Right lobe of liver (tissue), 6 donors: ENCODE data around the gene CLOCK. TPM values are rescaled to one million over a fixed set of nuclear protein-coding genes. Genes with fewer than 3 reads are reported as not detected.
A peak's percentile ranks its signal among the peaks of the same experiment; 100 is the strongest.

Experiments used
- ATAC-seq, 4 donors: fragments of 200-7000 bp; cut with Tn5 transposase; one replicate each; pipeline ENCODE4 v1.9.1; 2020; ENCODE audit warnings: mild to moderate bottlenecking in 4 of 4, moderate library complexity in 4 of 4
- DNase-seq, 3 donors: peaks; one replicate each; pipeline ENCODE4 v3.0.0-alpha.2; 2020
- H3K27ac ChIP-seq, 3 donors: fragments of 200-600 bp; one replicate each; pipeline ENCODE4 v1.8.0; 2022
- H3K27me3 ChIP-seq, 2 donors: fragments of 200-600 bp; one replicate each; pipeline ENCODE4 v1.8.0; 2022
- H3K36me3 ChIP-seq, 4 donors: fragments of 200-600 bp; sonication (generic) in 1 of 4; one replicate each; pipeline versions ENCODE4 v1.5.1 to v1.8.0; 2017 to 2022; ENCODE audit warnings: control low read depth in 1 of 4
- H3K4me1 ChIP-seq, 4 donors: fragments of 200-600 bp; sonication (generic) in 1 of 4; one replicate each; pipeline versions ENCODE4 v1.5.1 to v1.8.0; 2017 to 2022; ENCODE audit warnings: control low read depth in 1 of 4
- H3K4me3 ChIP-seq, 3 donors: fragments of 200-600 bp; one replicate each; pipeline ENCODE4 v1.8.0; 2022
- H3K9me3 ChIP-seq, 4 donors: fragments of 200-600 bp; sonication (generic) in 1 of 4; one replicate each; pipeline versions ENCODE4 v1.5.1 to v1.8.0; 2017 to 2022; ENCODE audit warnings: control low read depth in 1 of 4
- CTCF ChIP-seq, 4 donors: fragments of 200-600 bp in 3 of 4; fragments of 450-650 bp in 1 of 4; IDR thresholded peaks; one replicate each; pipeline versions ENCODE4 v1.5.1 to v1.8.0; 2016 to 2022; ENCODE audit warnings: antibody characterized with exemption in 4 of 4, mild to moderate bottlenecking in 2 of 4
- POLR2A ChIP-seq: fragments of 450-650 bp; IDR thresholded peaks from one replicate; pipeline ENCODE4 v1.6.1; 2017; ENCODE audit warnings: antibody characterized with exemption, mild to moderate bottlenecking
- WGBS: methylation state at CpG from one replicate; pipeline ENCODE4 v1.1.6; 2018; ENCODE audit warnings: low coverage, low lambda C conversion rate; ENCODE audit not compliant: insufficient coverage; ENCODE audit errors: missing lambda C conversion rate; 5-methylcytosine and 5-hydroxymethylcytosine counted together
- intact Hi-C, 2 donors: fragments of 100-400 bp; cut with DNase I; formaldehyde crosslinking; loops; one replicate each; pipeline versions ENCODE4 v1.11.2 to v1.14.1; 2022
- total RNA-seq, 6 experiments: library from RNA; depleted of rRNA in 2 of 6; stranded (reverse); fragments of >200 nt in 2 of 6; fragmentation: NEBNext Ultra II Directional in 3 of 6; extraction: Animal tissue kit (Norgen Biotek cat#: 25700) in 3 of 6; gene quantifications; one replicate each; pipeline versions ENCODE4 v1.1.0 to v1.2.4, GENCODE V29; 2016 to 2023
- donor health status: DM: no; HTN: yes; CAD: no.
- donor health status: DM: no; HTN: no; CAD: no.
- donor health status: DM: no; HTN: no; CAD: no.
- donor health status: DM: no; HTN: yes; CAD: no.
- donor health status: DM: no; HTN: yes; CAD: no.

The CLOCK gene
- total RNA-seq, 6 experiments from 2014 or later = 11.1 to 17.3 (median 12.9) TPM

DNA sequence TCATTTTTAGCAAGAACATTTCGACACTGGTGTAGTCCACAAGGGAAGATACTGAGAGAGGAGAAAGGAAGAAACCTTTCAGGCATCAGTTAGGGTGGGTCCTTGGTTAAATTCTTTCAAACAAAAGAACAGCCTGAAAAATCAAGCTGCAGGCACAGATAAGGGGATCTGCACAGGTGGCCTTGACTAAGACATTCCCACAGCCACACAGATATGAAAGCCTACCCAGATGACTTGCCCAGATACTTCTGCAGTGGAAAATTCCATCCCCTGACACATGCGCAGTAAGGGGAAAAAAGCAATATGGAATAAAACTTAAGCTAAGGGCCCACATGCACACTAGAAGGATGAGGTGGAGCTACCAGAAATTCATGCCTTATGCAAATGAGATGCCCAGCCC, 159.9 kb downstream of the CLOCK start:
- no peaks in the 10 kb centered on the region for H3K36me3 ChIP-seq
- 80% methylated on average over 2 of the region's 2 CpGs for WGBS
- intact Hi-C loops = no loop called here
- no peaks in the 10 kb centered on the region for H3K9me3 ChIP-seq
- TF ChIP-seq CTCF (IDR thresholded peaks at IDR 0.05) = no peak
- TF ChIP-seq POLR2A = no peak
- H3K27me3 ChIP-seq = no peaks in the 10 kb centered on the region
- DNase-seq (no peak), ATAC-seq (no peak)
- H3K27ac ChIP-seq = no peak overlapping the region
- H3K4me3 ChIP-seq = no peak overlapping the region
- no peaks in the 10 kb centered on the region for H3K4me1 ChIP-seq

- Histone ChIP-seq H3K9me3 (no peaks in the 10 kb centered on the region), H3K4me1 (no peaks in the 10 kb centered on the region), H3K36me3 (no peaks in the 10 kb centered on the region), H3K27ac (no peak overlapping the region), H3K27me3 (no peaks in the 10 kb centered on the region), H3K4me3 (no peak overlapping the region)
- intact Hi-C loops = no loop called here
- no peak for DNase-seq
- TF ChIP-seq POLR2A (no peak), CTCF (IDR thresholded peaks at IDR 0.05) (no peak)
- ATAC-seq = peak in 2 of 4 donors; percentile 26 to 38
These were observed 160.6 kb downstream of the CLOCK start for GRCh38 chr4:55386073-55386472.

DNA sequence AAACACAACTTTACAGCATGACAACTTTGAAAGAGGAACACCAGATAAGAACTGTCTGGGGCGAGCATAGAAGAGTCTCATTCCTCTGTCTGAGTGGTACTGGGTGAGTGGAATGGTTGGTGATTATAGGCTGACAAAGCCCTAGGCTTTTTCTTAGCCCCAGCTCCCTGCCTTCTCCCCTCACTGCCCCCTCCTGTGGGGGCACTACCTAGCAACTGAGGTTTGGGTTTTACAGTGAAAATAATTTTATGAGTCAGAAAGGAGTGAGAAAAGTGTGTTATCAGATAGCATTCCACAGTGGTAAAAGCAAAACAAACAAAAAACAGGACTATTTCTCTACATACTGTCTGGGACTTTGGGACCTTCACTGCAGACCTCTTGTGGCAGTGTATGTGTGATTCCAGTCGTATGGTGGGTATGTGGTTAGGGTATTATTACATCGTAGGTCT, 161.5 kb downstream of the CLOCK start:
- Histone ChIP-seq H3K4me1 (no peaks in the 10 kb centered on the region), H3K9me3 (no peaks in the 10 kb centered on the region), H3K36me3 (no peaks in the 10 kb centered on the region), H3K27me3 (no peaks in the 10 kb centered on the region), H3K4me3 (no peak overlapping the region), H3K27ac (no peak overlapping the region)
- ATAC-seq (no peak), DNase-seq (no peak)
- intact Hi-C loops = no loop called here
- 60% methylated on average over 3 of the region's 3 CpGs for WGBS
- TF ChIP-seq POLR2A = no peak
- TF ChIP-seq CTCF (IDR thresholded peaks at IDR 0.05) = no peak

DNA sequence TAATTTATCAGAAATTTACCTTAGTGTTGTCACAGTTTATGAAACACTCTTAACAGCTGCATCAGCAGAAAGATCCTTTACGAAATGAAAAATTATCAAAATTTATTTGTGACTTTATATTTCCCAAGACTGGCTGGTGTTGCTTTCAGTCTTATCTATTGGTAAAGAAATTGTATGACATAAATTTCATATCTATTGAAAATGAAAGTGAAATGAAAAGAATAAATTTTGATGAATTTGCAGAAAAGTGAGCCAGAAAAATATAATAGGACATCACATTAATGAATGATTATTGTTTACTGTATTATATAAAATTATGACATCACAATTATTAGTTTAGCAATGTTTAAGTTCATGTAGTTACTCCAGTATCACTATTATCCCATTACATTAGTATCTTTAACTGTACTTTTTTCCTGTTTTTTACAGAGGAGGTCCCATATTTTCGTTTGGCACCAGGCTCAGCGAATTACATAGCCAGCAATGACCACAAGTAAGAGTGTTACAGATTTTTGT, 164.2 kb downstream of the CLOCK start:
- H3K27me3 ChIP-seq = no peaks in the 10 kb centered on the region
- H3K9me3 ChIP-seq = no peaks in the 10 kb centered on the region
- 66% methylated on average over 3 of the region's 3 CpGs for WGBS
- no peak overlapping the region for H3K27ac ChIP-seq
- intact Hi-C loops = no loop called here
- DNase-seq (no peak), ATAC-seq (no peak)
- H3K4me3 ChIP-seq = no peak overlapping the region
- H3K36me3 ChIP-seq = no peaks in the 10 kb centered on the region
- TF ChIP-seq POLR2A (no peak), CTCF (IDR thresholded peaks at IDR 0.05) (no peak)
- H3K4me1 ChIP-seq = no peaks in the 10 kb centered on the region

GRCh38 chr4:55381502-55381901, 165.2 kb downstream of the CLOCK start:
- Histone ChIP-seq H3K9me3 (no peaks in the 10 kb centered on the region), H3K4me1 (no peaks in the 10 kb centered on the region), H3K4me3 (no peak overlapping the region), H3K27me3 (no peaks in the 10 kb centered on the region), H3K27ac (no peak overlapping the region), H3K36me3 (no peaks in the 10 kb centered on the region)
- DNase-seq = no peak
- 76% methylated on average over 5 of the region's 7 CpGs for WGBS
- ATAC-seq = no peak
- no peak for TF ChIP-seq CTCF (IDR thresholded peaks at IDR 0.05)
- TF ChIP-seq POLR2A = no peak
- intact Hi-C loops = no loop called here
